Smooth muscle cell (in vitro differentiated cells): ENCODE measurements around the gene PDGFD. TPM values are rescaled to one million over a fixed set of nuclear protein-coding genes. Genes with fewer than 3 reads are reported as not detected.

Experiments
- DNase-seq: peaks from one replicate; lab custom pipeline; 2025; ENCODE audit not compliant: unreplicated experiment; lab: John Stamatoyannopoulos, UW
- H2AFZ ChIP-seq: fragments of 200-600 bp; sonication (generic); 2 replicates; pipeline ENCODE4 v1.6.0; 2016; ENCODE audit warnings: antibody characterized with exemption, low read depth, mild to moderate bottlenecking
- H3F3A ChIP-seq: fragments of 200-600 bp; sonication (generic); 2 replicates; pipeline ENCODE4 v1.6.0; 2017; ENCODE audit warnings: antibody characterized with exemption, low read depth
- H3K27ac ChIP-seq: fragments of 200-600 bp; sonication (generic); 2 replicates; pipeline ENCODE4 v1.5.1; 2016; ENCODE audit warnings: low read depth, mild to moderate bottlenecking
- H3K27me3 ChIP-seq: fragments of 200-600 bp; sonication (generic); 2 replicates; pipeline ENCODE4 v1.6.1; 2016; ENCODE audit warnings: low read depth, mild to moderate bottlenecking
- H3K36me3 ChIP-seq: fragments of 200-600 bp; sonication (generic); 2 replicates; pipeline ENCODE4 v1.5.1; 2016; ENCODE audit warnings: low read depth
- H3K4me1 ChIP-seq: fragments of 200-600 bp; sonication (generic); 2 replicates; pipeline ENCODE4 v1.5.1; 2016; ENCODE audit warnings: low read depth
- H3K4me2 ChIP-seq: fragments of 200-600 bp; sonication (generic); 2 replicates; pipeline ENCODE4 v1.6.0; 2016; ENCODE audit warnings: mild to moderate bottlenecking
- H3K4me3 ChIP-seq: fragments of 200-600 bp; sonication (generic); 2 replicates; pipeline ENCODE4 v1.5.1; 2016; ENCODE audit warnings: mild to moderate bottlenecking
- H3K79me2 ChIP-seq: fragments of 200-600 bp; sonication (generic); 2 replicates; pipeline ENCODE4 v1.6.0; 2016; ENCODE audit warnings: low read depth, mild to moderate bottlenecking
- H3K9ac ChIP-seq: fragments of 200-600 bp; sonication (generic); 2 replicates; pipeline ENCODE4 v1.6.0; 2016; ENCODE audit warnings: low read depth
- H3K9me3 ChIP-seq: fragments of 200-600 bp; sonication (generic); replicated peaks from 2 replicates; pipeline ENCODE4 v1.5.1; 2016; ENCODE audit warnings: low read depth
- H4K20me1 ChIP-seq: fragments of 200-600 bp; sonication (generic); 2 replicates; pipeline ENCODE4 v1.6.0; 2016; ENCODE audit warnings: low read depth
- WGBS: methylation state at CpG from one replicate; pipeline ENCODE4 v1.1.7; 2016; ENCODE audit warnings: low lambda C conversion rate; 5-methylcytosine and 5-hydroxymethylcytosine counted together
- polyA plus RNA-seq: library from polyadenylated mRNA; unstranded; fragments of >200 nt; fragmentation: Nextera tagmentation; extraction: Ambion mirVana; gene quantifications from 2 replicates; pipeline ENCODE4 v1.2.1, GENCODE V29; 2016
- total RNA-seq: library from RNA; depleted of rRNA; stranded (reverse); fragments of >200 nt; gene quantifications from 2 replicates; pipeline ENCODE4 v1.2.3, GENCODE V29; 2014
- TF ChIP-seq, protein P1 (sequence below): fragments of 200-600 bp; sonication (generic); IDR thresholded peaks from 2 replicates; pipeline ENCODE4 v1.5.1; 2017; ENCODE audit warnings: borderline replicate concordance, mild to moderate bottlenecking, antibody characterized with exemption; ENCODE audit not compliant: insufficient read depth, poor library complexity, severe bottlenecking

Gene PDGFD
- total and polyA plus RNA-seq, 2 experiments from 2014 or later = 1.5 to 10.0 TPM

DNA sequence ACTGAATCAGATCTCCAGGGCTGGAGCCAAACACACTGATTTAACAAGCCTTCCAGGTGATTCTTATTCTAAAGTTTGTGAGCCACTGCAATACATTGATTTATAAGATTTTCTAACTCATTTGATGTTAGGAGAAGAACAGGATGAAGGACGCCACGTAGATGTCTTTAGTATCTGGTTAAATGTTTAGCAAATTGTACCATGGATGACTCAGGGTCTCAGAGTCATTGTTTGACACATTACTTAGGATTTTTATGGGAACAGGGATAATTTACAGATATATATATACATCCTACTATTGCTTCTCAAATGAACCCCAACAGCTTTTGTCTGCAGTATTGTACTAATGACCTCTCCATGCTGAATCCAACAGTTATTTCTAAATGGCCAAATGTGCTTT is 270.6 kb downstream of the PDGFD start:
- no peak overlapping the region for H2AFZ ChIP-seq
- TF ChIP-seq, protein P1, sequence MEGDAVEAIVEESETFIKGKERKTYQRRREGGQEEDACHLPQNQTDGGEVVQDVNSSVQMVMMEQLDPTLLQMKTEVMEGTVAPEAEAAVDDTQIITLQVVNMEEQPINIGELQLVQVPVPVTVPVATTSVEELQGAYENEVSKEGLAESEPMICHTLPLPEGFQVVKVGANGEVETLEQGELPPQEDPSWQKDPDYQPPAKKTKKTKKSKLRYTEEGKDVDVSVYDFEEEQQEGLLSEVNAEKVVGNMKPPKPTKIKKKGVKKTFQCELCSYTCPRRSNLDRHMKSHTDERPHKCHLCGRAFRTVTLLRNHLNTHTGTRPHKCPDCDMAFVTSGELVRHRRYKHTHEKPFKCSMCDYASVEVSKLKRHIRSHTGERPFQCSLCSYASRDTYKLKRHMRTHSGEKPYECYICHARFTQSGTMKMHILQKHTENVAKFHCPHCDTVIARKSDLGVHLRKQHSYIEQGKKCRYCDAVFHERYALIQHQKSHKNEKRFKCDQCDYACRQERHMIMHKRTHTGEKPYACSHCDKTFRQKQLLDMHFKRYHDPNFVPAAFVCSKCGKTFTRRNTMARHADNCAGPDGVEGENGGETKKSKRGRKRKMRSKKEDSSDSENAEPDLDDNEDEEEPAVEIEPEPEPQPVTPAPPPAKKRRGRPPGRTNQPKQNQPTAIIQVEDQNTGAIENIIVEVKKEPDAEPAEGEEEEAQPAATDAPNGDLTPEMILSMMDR = no peak

DNA sequence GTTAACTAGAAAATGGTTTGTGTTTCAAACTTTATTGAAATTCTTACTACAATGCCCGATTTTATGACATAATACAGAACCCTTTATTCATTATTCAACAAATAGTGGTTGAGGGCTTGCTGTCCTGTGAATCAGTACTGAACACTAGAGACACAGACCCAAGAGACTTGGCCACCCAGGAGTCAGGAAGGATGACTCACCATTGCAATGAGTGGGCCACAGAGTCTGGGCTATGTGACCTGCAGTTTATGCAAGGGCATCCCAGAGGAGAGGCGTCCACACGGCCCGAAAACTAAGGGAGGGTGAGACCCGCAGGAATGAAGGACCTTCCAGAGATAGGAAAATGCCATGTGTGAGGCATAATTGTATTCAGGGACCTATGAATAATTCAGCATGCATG is 271.3 kb downstream of the PDGFD start:
- Histone ChIP-seq H3F3A (no peaks in the 10 kb centered on the region), H3K4me1 (no peaks in the 10 kb centered on the region), H3K79me2 (no peaks in the 10 kb centered on the region), H3K36me3 (no peaks in the 10 kb centered on the region), H3K9ac (no peak overlapping the region), H3K9me3 (no peaks in the 10 kb centered on the region), H4K20me1 (no peaks in the 10 kb centered on the region), H3K4me2 (peak overlapping the region; percentile 52), H2AFZ (no peak overlapping the region), H3K27me3 (no peaks in the 10 kb centered on the region), H3K27ac (peak overlapping the region; percentile 8), H3K4me3 (no peak overlapping the region)
- 30% methylated on average over 5 of the region's 5 CpGs for WGBS
- no peak for DNase-seq
- TF ChIP-seq, protein P1 = no peak

More for the DNA sequence above, 270.6 kb downstream of the PDGFD start:
- Histone ChIP-seq H3K36me3 (no peaks in the 10 kb centered on the region), H3K79me2 (no peaks in the 10 kb centered on the region), H3K9me3 (no peaks in the 10 kb centered on the region), H4K20me1 (no peaks in the 10 kb centered on the region), H3K4me2 (peak overlapping the region; percentile 52), H3K4me1 (no peaks in the 10 kb centered on the region), H3K27me3 (no peaks in the 10 kb centered on the region), H3F3A (no peaks in the 10 kb centered on the region), H3K9ac (no peak overlapping the region), H3K27ac (peak overlapping the region; percentile 8), H3K4me3 (no peak overlapping the region)
- WGBS = 66% methylated on average over 2 of the region's 2 CpGs
- no peak for DNase-seq

DNA sequence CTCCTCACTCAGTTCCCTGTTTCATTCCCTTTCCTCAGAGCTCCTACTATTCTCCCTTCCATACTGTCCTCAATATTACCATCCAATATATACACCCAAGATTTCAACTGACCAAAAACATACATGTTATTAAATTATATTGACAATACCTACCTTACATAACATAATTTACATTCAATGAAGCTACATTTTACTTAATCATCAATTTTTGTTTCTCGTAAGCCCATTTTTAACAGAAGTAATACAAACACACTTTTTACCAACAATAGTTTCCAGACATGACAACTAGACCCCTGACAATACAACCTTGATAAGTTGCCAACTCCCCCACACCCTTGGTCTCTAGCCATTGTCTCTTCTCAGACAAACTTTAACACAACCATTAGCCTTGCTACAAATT is 273.3 kb downstream of the PDGFD start:
- Histone ChIP-seq H3K36me3 (no peaks in the 10 kb centered on the region), H3K4me3 (no peak overlapping the region), H3K4me1 (no peaks in the 10 kb centered on the region), H4K20me1 (no peaks in the 10 kb centered on the region), H3K79me2 (no peaks in the 10 kb centered on the region), H3K27me3 (no peaks in the 10 kb centered on the region), H3K4me2 (no peak overlapping the region), H3K27ac (no peak overlapping the region), H3K9ac (no peak overlapping the region), H3K9me3 (no peaks in the 10 kb centered on the region), H2AFZ (no peak overlapping the region), H3F3A (no peaks in the 10 kb centered on the region)
- TF ChIP-seq, protein P1 = no peak
- WGBS = 97% methylated on average over 1 of the region's 1 CpG
- no peak for DNase-seq

DNA sequence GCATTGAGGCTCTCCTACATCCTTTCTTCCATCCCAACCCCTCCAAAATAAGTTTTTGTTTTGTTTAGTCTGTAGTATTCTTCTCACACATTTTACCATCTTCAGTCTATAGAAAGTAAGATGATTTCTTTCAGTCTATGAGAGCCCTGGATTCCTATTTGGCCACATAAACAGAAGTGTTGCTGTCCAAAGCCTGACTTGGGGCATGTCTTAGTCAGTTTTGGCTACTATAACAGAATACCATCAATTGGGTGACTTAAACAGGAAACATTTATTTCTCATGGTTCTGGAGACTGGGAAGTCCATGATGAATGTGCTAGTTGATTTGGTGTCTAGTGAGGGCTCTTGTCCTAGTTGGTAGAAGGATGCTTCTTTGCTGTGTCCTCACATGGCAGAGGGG is 274.3 kb downstream of the PDGFD start:
- no peaks in the 10 kb centered on the region for H3K79me2 ChIP-seq
- H4K20me1 ChIP-seq = no peaks in the 10 kb centered on the region
- H3K9ac ChIP-seq = no peak overlapping the region
- DNase-seq = no peak
- no peaks in the 10 kb centered on the region for H3K4me1 ChIP-seq
- no peak overlapping the region for H2AFZ ChIP-seq
- H3K27ac ChIP-seq = no peak overlapping the region
- no peak overlapping the region for H3K4me3 ChIP-seq
- no peaks in the 10 kb centered on the region for H3K9me3 ChIP-seq
- H3F3A ChIP-seq = no peaks in the 10 kb centered on the region
- TF ChIP-seq, protein P1 = no peak
- H3K4me2 ChIP-seq = no peak overlapping the region
- H3K27me3 ChIP-seq = no peaks in the 10 kb centered on the region
- no peaks in the 10 kb centered on the region for H3K36me3 ChIP-seq
